KOPT-K1 (cell line): Measurements from ENCODE around the gene RAB44.
A peak's percentile ranks its signal among the peaks of the same experiment; 100 is the strongest.
"Not testable (repeated sequence)": the region's sequence is repeated elsewhere in the genome, so short reads cannot be mapped to it uniquely, and the experiment has no call there.

Experiments
- H3K27ac ChIP-seq: fragments of 200-600 bp; sonication (generic); 2 replicates; pipeline ENCODE4 v1.5.1; 2016; ENCODE audit warnings: antibody characterized with exemption, mild to moderate bottlenecking, low read depth, low read length; ENCODE audit not compliant: poor library complexity, severe bottlenecking
- H3K36me3 ChIP-seq: fragments of 200-600 bp; sonication (generic); 2 replicates; pipeline ENCODE4 v1.5.1; 2017; ENCODE audit warnings: antibody characterized with exemption, mild to moderate bottlenecking, low read length, moderate library complexity; ENCODE audit not compliant: insufficient read depth
- H3K9me3 ChIP-seq: fragments of 200-600 bp; sonication (generic); 2 replicates; pipeline ENCODE4 v1.5.1; 2017; ENCODE audit warnings: antibody characterized with exemption, low read length, mild to moderate bottlenecking; ENCODE audit not compliant: insufficient read depth, poor library complexity, severe bottlenecking

RAB44 gene

GRCh38 chr6:36697481-36697903, at the start of gene RAB44:
RAB44 (plus strand) TSS chr6:36697826; CDS start chr6:36704236, 6,410 bp downstream.
- peak within 1 kb of the TSS; percentile 31 for H3K27ac ChIP-seq
- H3K9me3 ChIP-seq = no peaks in the 10 kb centered on the region
- H3K36me3 ChIP-seq = no peaks in the 10 kb centered on the region

GRCh38 chr6:36649086-36649485, 48.5 kb upstream of the RAB44 start:
- Histone ChIP-seq H3K27ac (no peak overlapping the region), H3K9me3 (no peaks in the 10 kb centered on the region), H3K36me3 (no peaks in the 10 kb centered on the region)

- no peaks in the 10 kb centered on the region for H3K36me3 ChIP-seq
- no peak overlapping the region for H3K27ac ChIP-seq
- no peaks in the 10 kb centered on the region for H3K9me3 ChIP-seq
These were observed 47.7 kb upstream of the RAB44 start for GRCh38 chr6:36649701-36650484.

- Histone ChIP-seq H3K36me3 (no peaks in the 10 kb centered on the region), H3K9me3 (no peaks in the 10 kb centered on the region), H3K27ac (no peak overlapping the region)
These were observed 46.7 kb upstream of the RAB44 start for GRCh38 chr6:36650848-36651478.

GRCh38 chr6:36651659-36652379, 45.8 kb upstream of the RAB44 start:
- Histone ChIP-seq H3K36me3 (no peaks in the 10 kb centered on the region), H3K9me3 (no peaks in the 10 kb centered on the region), H3K27ac (no peak overlapping the region)

- H3K9me3 ChIP-seq, H3K27ac ChIP-seq, H3K36me3 ChIP-seq: not testable (repeated sequence)
These were observed 43.2 kb upstream of the RAB44 start for GRCh38 chr6:36654469-36654868.

- Histone ChIP-seq H3K36me3 (no peaks in the 10 kb centered on the region), H3K27ac (no peak overlapping the region), H3K9me3 (no peaks in the 10 kb centered on the region)
These were observed 42.4 kb upstream of the RAB44 start for GRCh38 chr6:36655085-36655724.

- H3K36me3 ChIP-seq = no peaks in the 10 kb centered on the region
- no peak overlapping the region for H3K27ac ChIP-seq
- H3K9me3 ChIP-seq = no peaks in the 10 kb centered on the region
These were observed 41.2 kb upstream of the RAB44 start for GRCh38 chr6:36656441-36656840.

- Histone ChIP-seq H3K9me3 (no peaks in the 10 kb centered on the region), H3K27ac (no peak overlapping the region), H3K36me3 (no peaks in the 10 kb centered on the region)
These were observed 40.4 kb upstream of the RAB44 start for GRCh38 chr6:36657271-36657670.

GRCh38 chr6:36657942-36658544, 39.6 kb upstream of the RAB44 start:
- Histone ChIP-seq H3K27ac (no peak overlapping the region), H3K9me3 (no peaks in the 10 kb centered on the region), H3K36me3 (no peaks in the 10 kb centered on the region)

- no peaks in the 10 kb centered on the region for H3K36me3 ChIP-seq
- H3K9me3 ChIP-seq = no peaks in the 10 kb centered on the region
- no peak overlapping the region for H3K27ac ChIP-seq
These were observed 38.4 kb upstream of the RAB44 start for GRCh38 chr6:36659271-36659670.

GRCh38 chr6:36660771-36661471, 36.7 kb upstream of the RAB44 start:
- no peaks in the 10 kb centered on the region for H3K36me3 ChIP-seq
- H3K27ac ChIP-seq = no peak overlapping the region
- no peaks in the 10 kb centered on the region for H3K9me3 ChIP-seq

GRCh38 chr6:36662380-36662779, 35.2 kb upstream of the RAB44 start:
- Histone ChIP-seq H3K27ac (no peak overlapping the region), H3K9me3 (no peaks in the 10 kb centered on the region), H3K36me3 (no peaks in the 10 kb centered on the region)

- Histone ChIP-seq H3K9me3 (no peaks in the 10 kb centered on the region), H3K36me3 (no peaks in the 10 kb centered on the region), H3K27ac (no peak overlapping the region)
These were observed 34.8 kb upstream of the RAB44 start for GRCh38 chr6:36662827-36663256.
